ENCODE measurements around the gene DENND1B.
A peak's percentile ranks its signal among the peaks of the same experiment; 100 is the strongest.

Gene DENND1B, protein sequence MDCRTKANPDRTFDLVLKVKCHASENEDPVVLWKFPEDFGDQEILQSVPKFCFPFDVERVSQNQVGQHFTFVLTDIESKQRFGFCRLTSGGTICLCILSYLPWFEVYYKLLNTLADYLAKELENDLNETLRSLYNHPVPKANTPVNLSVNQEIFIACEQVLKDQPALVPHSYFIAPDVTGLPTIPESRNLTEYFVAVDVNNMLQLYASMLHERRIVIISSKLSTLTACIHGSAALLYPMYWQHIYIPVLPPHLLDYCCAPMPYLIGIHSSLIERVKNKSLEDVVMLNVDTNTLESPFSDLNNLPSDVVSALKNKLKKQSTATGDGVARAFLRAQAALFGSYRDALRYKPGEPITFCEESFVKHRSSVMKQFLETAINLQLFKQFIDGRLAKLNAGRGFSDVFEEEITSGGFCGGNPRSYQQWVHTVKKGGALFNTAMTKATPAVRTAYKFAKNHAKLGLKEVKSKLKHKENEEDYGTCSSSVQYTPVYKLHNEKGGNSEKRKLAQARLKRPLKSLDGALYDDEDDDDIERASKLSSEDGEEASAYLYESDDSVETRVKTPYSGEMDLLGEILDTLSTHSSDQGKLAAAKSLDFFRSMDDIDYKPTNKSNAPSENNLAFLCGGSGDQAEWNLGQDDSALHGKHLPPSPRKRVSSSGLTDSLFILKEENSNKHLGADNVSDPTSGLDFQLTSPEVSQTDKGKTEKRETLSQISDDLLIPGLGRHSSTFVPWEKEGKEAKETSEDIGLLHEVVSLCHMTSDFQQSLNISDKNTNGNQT

DNA sequence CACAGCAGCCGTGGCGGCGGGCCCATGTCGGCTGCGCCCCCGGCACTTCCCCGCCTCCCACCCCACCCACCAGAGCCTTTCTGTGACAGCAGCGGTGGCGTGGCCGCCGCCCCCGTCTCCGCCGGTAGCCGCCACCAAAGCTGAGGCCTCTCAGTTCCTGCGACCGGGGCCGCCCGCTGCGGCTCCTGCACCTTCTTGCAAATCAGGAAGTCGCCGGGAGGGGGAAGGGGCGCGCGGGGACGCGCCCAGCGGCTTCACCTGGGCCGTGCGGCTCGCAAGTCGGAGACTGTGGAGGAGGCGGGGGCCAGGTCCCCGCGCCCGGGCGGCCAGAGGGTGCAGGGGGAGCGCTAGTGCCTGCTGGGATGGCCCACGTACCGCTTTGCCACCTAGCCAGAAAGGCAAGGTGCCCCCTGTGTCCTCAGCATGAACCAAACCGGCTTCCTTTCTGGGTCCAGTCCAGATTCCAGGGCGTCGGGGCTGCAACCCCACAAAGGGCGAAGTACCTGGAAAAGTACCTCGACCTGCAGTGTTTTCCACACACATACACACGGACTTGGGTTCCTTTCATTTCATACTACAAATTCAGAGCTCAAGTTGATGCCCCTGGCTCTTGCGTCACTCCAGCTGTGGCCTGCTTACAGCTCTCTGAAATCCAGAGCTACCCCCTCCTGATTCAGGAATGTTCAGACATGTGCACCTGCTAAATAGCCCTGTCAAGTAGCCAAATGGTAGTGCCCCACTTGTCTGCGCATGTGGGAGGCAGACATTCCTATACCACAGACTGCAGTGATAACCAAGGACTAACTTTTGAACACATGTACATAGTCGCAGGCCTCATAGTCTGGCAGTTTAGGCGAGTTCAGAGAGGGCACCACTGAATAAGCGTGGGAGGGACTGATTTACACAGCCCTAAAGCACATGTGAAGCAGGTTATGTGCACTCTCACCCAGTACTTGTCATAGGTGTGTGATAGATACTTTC, at the start of gene DENND1B:
TSS of gene DENND1B (minus strand) at position 199 of the 981 bp plus-strand sequence. CDS start 325 bp downstream, outside the sequence.
- DNase-seq (ENCODE audit: low spot score), result peak; percentile 82

DNA sequence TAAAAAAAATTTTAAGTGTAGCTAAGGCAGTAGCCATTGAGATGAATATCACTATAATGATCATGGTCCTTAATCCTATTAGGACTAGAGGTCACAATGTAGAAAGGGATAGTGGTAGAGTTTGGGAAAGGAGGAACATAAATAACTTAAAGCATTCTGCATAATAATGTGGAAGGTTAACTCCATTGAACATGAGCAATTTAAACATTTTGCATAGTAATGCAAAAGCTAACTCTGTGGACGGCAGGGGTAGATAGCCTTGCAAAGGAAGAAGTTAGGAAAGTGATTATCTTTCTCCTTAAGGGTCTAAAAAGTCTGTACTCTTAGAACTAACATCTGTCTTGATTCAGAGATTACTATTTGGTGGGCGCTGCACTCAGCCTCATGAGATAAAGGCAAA, 39.0 kb upstream of the DENND1B start:
- DNase-seq (ENCODE audit: low spot score), result no peak

DNA sequence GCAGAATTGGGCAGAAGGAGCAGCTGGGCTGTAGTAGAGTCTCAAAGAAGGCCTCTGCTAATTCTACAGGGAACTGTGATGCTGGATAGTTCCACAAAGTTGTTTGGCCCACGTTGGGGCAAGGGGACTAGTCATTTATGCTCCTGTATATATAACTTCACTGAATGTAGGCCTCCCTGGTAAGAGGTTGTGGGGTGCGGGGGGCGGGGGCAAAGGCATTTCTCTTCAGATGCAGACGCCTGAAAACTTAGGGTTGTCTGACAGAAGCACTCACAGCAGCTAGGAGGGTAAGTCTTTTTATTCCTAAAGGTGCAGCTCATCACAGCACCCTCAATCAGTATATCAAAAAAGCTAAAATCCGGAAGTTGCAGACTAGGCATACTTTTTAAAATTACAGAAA, 38.5 kb upstream of the DENND1B start:
- no peak for DNase-seq (ENCODE audit: low spot score)

DNA sequence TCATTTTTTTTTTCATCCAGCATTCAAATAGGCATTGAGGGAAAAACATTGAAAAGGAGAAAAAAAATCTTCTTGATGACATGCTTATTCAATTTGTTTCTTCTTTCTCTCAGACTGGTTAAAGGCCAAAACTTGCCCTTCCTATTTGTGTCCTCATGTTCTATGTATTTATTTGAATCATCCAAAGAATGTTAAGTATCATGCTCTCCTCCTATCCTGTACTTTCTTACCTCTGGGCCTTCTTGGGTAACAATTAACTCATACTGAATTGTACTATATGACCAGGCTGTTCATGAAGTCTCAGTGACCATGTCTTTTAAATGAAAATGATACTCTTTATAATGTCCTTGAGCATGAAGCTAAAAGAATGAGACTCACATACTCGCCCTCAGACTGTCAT, 36.5 kb upstream of the DENND1B start:
- no peak for DNase-seq (ENCODE audit: low spot score)

DNA sequence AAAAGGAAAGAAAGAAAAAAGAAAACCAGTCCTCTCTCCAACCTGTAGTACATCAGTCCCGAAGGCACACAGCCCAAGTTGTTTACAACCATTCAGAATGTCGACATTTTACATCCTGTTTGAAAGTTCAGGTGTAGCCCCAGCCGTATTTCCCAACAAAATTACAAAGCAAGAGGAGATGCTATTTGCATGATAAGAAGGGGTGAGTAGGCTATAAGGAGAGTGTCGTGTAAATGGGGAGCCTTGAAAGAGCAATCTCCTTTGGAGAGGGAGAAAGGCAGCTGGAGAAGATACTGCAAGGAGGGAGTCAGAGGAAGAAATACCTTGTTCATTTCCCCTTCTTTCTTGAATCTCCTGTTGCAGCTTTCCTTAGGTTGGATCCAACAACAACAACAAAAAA, 35.5 kb upstream of the DENND1B start:
- no peak for DNase-seq (ENCODE audit: low spot score)

DNA sequence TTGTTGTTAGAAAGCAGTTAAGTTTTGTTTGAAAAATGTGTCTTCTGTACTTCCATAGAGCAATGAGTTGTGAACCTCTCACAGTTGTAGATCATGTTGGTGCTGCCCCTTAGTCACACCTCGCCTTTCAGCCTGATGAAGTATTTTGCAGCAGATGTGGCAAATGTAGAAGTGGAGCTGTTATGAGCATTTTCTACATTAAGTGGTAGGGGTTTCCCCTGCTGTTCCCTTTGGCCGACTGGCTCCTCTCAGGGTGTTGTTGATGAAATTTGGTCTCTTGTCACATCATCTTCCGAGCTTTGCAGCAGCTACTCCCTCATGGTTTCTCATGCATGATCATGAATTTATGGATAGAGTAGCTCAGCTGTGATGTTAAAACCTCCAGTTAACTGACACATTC, 33.6 kb upstream of the DENND1B start:
- no peak for DNase-seq (ENCODE audit: low spot score)

DNA sequence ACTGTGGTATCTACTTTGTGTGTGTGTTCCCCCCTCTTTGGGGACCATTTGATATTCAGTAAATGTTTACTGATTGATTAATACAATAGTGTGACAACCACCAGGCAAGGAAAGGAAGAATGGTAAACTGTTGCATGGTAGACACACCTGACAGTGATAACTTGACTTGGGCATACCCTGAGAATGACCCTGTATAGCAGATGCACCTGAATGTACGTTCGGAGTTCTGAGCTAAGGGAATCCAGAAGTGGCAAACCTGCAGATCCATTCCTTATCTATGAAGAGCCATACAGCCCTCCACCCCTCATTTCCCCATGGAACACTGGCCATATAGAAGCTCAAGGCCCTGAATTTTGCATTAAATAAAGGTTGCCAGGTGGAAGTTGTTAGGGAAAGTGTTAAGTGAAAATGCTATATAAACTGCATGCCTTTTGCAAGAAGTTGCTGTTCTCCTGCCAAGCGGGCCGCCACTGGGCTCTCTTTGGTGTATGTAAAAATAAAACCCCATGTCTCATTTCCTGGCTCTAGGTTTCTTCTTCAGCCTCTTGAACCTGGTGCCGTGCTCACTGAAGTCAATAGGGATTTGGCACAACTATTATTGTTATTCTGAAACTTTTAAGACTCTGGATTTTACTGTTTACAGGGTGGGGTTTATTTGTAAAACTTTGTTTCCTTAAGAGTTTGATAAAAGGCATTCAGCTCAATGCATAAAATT, 32.6 kb upstream of the DENND1B start:
- DNase-seq (ENCODE audit: low spot score), result no peak

DNA sequence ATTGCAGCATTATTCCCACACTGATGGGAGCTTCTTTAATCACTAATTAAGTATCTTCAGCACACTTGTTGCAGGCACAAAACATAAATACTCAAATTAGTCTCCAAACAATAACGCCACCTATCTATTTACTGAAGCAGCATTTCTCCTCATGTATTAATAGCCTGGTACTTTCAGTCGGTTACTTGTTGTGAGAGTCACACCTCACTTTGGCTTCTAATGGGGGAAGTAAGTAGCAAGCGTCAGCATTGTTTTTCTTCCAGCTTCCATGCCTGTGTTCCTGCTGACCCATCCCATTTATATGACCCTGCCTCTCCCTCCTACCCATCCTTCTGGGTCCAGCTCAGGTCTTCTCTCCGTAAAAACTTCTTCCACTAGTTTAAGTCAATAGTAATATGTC, 31.9 kb upstream of the DENND1B start:
- DNase-seq (ENCODE audit: low spot score), result no peak

DNA sequence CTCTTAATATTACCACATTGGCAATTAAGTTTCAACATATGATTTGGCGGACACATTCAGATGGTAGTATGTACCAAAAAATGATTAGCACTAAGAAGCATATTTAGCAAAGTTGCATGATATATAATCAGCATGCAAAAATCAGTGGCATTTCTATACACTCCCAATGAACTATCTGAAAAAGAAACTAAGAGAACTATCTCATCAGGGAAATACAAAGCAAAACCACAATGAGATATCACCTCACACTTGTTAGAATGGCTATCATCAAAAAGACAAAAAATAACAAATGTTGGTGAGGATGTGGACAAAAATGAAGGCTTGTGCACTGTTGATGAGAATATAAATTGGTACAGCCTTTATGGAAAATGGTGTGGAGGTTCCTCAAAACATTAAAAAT, 31.4 kb upstream of the DENND1B start:
- DNase-seq (ENCODE audit: low spot score), result no peak

DNA sequence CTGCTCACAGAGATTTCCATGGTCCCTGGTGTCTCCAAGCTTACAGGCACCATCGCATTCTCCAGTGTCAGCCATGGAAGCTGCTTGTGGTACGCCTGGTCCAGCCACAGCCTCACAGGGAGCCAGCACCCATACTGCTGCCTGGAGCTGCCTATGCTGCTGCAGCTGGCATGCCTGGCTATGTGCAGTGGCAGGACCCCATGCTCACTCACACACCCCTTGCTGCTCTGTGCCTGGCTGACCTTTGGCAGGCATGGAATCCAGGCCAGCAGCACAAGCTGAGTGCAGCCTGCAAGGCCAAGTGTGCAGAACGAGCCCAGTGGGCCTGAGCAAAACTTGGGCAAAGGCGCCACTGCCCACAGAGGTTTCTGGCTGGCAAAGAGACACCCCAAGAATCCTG, 26.4 kb upstream of the DENND1B start:
- DNase-seq (ENCODE audit: low spot score), result no peak

DNA sequence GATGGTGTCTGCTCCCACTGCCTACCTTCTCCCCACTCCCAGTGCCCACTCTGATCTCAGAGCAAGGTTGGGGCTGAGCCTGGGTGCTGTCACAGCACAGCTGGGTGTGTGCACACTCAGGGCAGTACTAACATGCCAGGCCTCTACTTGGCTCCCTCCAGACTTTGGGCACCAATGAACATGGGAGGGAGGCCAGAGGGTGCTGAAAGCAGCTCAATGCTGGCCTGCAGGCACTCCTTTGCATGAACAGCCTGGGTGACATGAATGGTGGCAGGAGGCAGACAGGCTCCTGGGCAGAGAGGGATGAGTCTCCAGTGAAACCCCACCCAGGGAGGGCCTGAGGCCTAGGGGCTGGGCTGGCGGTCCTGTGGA, 25.8 kb upstream of the DENND1B start:
- no peak for DNase-seq (ENCODE audit: low spot score)

DNA sequence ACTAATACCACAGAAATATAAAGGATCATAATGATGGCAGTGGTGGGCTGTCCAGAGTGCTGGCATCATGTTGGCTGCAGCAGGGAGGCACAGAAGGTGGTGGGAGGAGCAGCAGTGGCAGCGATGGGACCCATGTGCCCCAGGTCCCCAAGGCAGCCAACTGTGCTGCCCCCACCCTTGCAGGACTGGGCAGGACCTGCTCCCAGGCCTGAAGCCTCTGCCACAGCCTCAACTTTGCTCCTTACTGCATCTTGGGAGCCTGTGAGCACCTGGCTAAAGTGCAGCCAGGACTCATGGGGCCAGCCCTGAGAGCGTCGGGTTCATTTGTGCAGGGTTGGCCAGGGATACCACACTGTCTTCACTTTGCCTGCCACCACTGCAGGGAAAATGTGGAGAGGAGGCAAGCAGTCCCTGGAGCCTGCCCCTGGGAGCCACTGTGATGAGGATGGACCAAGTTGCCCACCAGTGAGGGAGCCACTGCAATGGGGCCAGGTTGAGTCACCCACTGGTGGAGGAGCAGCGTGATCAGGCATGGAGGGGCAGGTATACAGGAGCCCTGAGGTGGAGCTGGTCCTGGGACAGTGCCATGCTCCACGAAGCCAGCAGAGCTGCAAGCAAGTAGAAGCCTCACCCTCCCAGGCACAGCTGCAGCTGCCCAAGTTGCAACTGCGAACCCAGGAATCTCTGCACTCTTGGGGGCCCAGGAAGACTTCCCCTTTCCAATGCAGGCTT, 25.3 kb upstream of the DENND1B start:
- no peak for DNase-seq (ENCODE audit: low spot score)

DNA sequence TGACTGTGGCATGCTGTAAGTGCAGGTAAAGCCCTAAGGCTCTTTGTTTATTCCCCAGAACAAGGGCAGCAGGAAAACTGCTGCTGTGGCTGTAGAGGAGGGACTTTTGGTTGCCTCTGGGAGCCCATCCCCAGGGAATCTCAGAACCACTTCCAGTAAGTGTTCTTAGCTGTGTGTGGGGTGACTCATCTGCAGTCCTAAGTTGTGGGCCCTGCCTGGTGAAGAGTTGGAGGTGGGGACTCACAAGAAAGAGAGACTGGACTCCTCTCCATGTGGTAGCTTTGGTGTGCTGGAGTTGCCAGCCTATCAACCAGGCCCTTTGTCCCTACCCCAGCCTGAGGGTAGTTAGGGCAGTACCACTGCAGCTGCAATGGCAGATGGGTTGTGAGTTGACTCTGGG, 24.0 kb upstream of the DENND1B start:
- DNase-seq (ENCODE audit: low spot score), result no peak

DNA sequence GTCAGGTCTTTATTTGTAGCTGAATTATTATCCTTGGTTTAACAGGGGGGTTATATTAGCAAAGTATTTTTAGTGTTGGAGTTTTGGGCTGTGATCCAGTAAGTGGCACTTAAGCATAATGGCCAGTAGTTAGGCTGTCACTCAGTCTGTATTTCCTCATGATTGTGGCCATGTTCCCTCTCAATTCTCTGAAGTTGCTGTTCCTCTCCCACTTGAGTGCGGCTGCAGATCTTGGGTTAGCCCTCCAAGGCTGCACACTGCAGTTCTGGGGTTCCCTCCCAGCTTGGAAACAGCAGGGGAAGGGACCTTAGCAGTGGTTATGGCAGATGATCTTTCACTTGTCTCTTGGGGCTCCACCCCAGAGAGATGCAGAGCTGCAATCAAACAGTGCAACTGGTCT, 23.2 kb upstream of the DENND1B start:
- no peak for DNase-seq (ENCODE audit: low spot score)

DNA sequence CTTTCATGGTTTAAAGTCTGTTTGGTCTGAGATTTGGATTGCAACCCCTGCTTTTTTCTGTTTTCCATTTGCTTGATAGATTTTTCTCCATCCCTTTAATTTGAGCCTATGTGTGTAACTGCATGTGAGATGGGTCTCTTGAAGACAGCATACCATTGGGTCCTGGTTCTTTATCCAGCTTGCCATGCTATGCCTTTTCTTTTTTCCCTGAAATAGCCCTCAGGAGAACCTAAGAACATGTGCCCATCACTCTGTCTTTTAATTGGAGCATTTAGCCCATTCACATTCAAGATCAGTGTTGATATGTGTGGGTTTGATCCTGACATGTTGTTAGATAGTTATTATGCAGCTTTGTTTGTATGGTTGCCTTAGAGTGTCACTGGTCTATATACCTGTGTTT, 21.7 kb upstream of the DENND1B start:
- no peak for DNase-seq (ENCODE audit: low spot score)

DNA sequence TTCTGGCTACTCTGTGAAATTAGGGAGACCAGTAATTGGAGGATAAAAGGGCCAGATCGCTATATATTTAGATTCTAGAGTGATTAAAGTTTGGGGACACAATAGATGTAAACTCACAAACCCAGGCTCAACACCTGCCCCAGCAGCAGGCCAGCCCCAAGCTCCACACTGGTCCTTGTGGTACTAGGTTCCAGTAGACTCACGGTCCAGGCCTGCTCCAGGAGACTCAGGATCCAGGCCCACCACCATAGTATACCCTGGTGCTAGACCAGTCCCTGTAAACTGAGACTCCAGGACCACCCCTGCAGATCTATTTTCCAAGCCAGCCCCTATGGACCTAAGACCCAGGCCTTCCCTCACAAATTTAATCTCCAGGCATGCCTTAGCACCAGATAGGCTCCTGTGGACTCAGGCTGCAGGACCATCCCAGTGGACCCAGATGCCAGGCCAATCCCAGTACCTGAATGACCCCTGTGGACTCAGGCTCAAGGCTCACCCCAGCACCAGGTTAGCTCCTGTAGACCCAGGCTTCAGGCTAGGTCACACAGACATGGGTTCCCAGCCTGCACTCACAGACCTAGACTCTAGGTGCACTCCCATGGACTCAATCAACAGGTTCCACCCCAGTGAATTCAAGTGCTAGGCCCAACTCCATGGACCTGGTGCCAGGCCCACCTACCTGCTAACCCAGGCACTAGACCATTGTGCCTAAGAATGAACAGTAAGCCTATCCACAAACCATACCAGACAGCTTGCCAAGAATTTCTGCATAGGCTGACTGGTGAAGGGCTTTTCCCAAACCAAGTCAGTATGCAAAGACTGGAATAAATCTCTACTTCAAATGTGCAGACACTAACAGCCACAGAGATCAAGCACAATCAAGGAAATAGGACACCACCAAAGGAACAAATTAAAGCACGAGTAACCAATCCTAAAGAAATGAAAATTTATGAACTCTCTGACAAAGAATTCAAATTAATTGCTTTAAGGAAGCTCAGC, 13.8 kb upstream of the DENND1B start:
- no peak for DNase-seq (ENCODE audit: low spot score)

DNA sequence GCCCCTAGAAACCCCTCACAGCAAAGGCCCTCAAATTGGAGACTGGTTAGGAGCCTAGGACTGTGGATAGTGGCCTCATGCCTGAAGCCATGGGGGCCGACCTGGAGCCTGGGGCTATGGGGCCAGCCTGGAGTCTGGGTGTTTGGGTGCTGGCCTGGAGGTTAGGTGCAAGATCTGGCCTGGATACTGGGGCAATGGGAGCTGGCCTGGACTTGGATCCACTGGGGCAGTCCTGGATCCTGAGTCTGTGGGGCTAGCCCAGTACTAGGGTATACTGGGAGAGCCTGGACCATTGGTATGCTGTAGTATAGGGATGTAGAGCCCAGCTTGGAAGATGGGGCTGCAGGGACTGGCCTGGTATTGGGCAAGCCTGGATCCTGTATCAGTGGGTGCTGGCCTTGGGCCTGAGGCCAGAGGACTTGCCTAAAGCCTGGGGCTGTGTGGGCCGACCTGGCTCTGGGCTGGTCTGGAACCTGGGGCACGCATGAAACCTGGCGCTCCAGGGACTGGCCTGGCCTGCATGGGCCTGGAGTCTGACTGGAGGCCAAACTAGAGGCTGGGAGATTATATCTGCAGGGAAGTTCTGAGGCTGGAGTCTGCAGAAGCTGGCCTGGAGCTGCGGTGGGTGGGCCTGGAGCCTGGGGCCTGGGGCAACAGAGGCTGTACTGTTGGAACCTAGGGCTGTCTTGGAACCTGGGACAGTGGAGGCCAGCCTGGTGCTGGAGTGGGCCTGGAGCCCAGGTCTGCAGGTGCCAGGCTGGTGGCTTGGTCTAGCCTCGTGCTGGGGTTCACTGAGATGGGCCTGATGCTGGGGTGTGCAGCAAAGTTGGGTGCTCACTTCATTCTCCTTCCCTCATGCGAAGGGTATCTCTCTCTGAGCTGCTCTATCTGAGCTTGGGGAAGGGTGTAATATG, 12.6 kb upstream of the DENND1B start:
- no peak for DNase-seq (ENCODE audit: low spot score)

DNA sequence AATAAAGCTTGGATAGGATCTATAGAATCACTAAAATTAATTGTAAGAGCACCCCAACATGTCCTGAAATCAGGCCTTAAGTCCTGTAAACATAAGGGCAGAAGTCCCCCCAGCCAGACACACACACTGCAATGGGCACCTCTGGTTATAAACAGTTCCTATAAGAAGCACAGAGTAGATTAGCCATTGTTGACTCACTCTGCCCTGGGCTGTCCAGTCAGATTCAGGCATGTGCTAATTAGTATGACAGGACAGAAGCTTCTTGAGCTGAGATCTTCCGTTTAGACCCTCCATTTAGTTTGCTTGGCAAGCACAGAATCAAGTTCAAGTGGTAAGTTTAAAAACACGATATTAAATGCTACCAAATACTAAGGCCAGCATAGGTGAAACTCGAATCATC, 11.8 kb upstream of the DENND1B start:
- no peak for DNase-seq (ENCODE audit: low spot score)

DNA sequence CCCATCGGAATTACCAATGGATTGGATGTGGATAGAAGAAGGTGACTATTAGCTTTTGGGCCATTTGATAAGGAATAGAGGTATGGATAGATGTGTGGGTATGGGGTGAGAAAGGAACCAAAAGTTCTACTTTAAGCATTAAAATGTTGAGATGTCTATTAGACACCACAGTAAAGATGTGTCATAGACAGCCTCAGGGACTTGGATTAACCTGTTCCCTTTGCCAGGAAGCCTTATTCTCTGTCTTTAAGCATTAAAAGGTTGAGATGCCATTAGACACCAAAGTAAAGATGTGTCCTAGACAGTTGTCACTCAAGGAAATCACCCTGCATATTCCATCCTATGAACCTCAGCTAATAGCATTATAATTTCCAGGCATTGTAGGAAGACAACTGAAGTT, 11.0 kb upstream of the DENND1B start:
- DNase-seq (ENCODE audit: low spot score), result no peak
